GM12878 (cell line): Measurements from ENCODE around the gene KCNK4.
"Not testable (repeated sequence)": the region's sequence is repeated elsewhere in the genome, so short reads cannot be mapped to it uniquely, and the experiment has no call there.

Experiments
- ATF7 ChIP-seq: fragments of 450-650 bp; IDR thresholded peaks from 2 replicates; pipeline ENCODE4 v1.6.1; 2016; ENCODE audit warnings: low read depth, mild to moderate bottlenecking
- BACH1 ChIP-seq: fragments of 450-650 bp; IDR thresholded peaks from 2 replicates; pipeline ENCODE4 v1.6.1; 2017; ENCODE audit warnings: mild to moderate bottlenecking, borderline replicate concordance
- BHLHE40 ChIP-seq, 2 experiments: fragments of 450-650 bp in 1 of 2; IDR thresholded peaks; 2 replicates each; pipeline ENCODE4 v1.6.1; 2011 to 2017; ENCODE audit warnings: low read depth in 2 of 2, borderline replicate concordance in 1 of 2, improper control_type of control experiment in 1 of 2, low read length in 1 of 2, mild to moderate bottlenecking in 1 of 2
- E2F4 ChIP-seq: IDR thresholded peaks from 2 replicates; pipeline ENCODE4 v1.6.1; 2012; ENCODE audit warnings: low read depth, low read length, improper control_type of control experiment
- EZH2 ChIP-seq: IDR thresholded peaks from 2 replicates; pipeline ENCODE4 v1.6.1; 2012; ENCODE audit warnings: low read depth, mild to moderate bottlenecking, control low read depth, inconsistent platforms, low read length, borderline replicate concordance; ENCODE audit not compliant: control insufficient read depth
- HDAC2 ChIP-seq: fragments of 200-600 bp; sonication (generic); IDR thresholded peaks from 2 replicates; pipeline ENCODE4 v1.6.1; 2017
- NFIC ChIP-seq: IDR thresholded peaks from 2 replicates; pipeline ENCODE4 v1.6.1; 2012; ENCODE audit warnings: low read depth, mild to moderate bottlenecking, inconsistent platforms, low read length, moderate library complexity
- NFYB ChIP-seq: IDR thresholded peaks from 2 replicates; pipeline ENCODE4 v1.6.1; 2011; ENCODE audit warnings: low read depth, mild to moderate bottlenecking, low read length, improper control_type of control experiment, moderate library complexity; ENCODE audit not compliant: insufficient read depth
- PAX5 ChIP-seq: IDR thresholded peaks from 2 replicates; pipeline ENCODE4 v1.6.1; 2011; ENCODE audit warnings: low read depth, low read length, borderline replicate concordance
- POLR2A ChIP-seq: IDR thresholded peaks from 2 replicates; pipeline ENCODE4 v1.6.1; 2011; ENCODE audit warnings: low read depth, mild to moderate bottlenecking, low read length
- TAF1 ChIP-seq: IDR thresholded peaks from 2 replicates; pipeline ENCODE4 v1.6.1; 2011; ENCODE audit warnings: mild to moderate bottlenecking, low read depth, low read length, borderline replicate concordance

- TF ChIP-seq BHLHE40 (IDR thresholded peaks at IDR 0.05; ENCODE audit: borderline replicate concordance in 1 of 2, low read depth in 2 of 2, low read length in 1 of 2); EZH2; TAF1; E2F4; ATF7; NFIC; BACH1; NFYB; HDAC2; PAX5: not testable (repeated sequence)
- TF ChIP-seq POLR2A = peak; percentile 58; the same call in 1 of the 2 replicates
Measured at GRCh38 chr11:64315667-64316526, 24.8 kb downstream of the KCNK4 start.
